ENCODE measurements around the gene MYH7.

The MYH7 gene

DNA sequence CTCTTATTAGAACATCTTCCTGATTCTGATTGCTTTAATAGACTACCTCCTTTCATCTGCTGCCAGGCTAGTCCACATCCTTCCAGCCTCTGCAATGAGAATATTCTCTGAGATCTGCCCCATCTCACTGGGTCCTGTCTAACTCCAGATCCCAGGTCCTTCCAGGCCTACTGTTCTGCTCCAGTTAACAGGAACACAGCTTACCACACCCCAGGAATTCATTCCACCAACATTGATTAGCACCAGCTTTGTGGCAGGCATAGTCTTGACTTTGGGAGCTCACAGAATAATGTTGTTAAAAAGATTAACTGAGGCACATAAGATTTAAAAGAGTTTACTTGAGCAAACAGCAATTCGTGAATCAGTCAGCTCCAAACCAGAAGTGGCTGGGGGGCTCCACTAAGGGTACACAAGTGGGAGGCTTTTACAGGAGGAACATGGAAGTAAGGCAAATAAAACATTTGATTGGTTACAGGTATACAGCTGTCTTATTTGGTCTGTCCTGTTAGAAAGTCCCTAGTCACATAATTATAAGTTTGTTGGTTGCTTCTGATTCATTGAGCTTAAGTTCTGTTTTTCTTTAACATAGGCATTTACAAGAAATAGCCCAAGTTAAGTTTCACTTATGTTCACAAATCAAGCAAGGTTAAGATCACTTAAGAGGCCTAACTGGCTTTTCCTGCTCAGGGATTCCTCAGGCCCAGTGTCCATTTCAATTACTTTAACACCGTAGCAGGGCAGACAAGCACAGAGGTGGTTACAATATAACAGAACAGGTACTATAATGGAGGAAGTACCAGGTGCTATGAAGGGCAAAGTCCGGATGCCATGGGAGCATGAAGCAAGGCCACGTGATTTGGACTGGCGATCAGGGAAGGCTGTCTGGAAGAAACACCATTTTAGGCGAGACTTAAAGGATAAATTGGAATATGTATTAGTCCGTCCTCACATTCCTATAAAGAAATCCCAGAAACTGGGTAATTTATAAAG lies 12.2 kb upstream of the MYH7 start:
- no peak for DNase-seq (ENCODE audit: low read depth, low spot score)

DNA sequence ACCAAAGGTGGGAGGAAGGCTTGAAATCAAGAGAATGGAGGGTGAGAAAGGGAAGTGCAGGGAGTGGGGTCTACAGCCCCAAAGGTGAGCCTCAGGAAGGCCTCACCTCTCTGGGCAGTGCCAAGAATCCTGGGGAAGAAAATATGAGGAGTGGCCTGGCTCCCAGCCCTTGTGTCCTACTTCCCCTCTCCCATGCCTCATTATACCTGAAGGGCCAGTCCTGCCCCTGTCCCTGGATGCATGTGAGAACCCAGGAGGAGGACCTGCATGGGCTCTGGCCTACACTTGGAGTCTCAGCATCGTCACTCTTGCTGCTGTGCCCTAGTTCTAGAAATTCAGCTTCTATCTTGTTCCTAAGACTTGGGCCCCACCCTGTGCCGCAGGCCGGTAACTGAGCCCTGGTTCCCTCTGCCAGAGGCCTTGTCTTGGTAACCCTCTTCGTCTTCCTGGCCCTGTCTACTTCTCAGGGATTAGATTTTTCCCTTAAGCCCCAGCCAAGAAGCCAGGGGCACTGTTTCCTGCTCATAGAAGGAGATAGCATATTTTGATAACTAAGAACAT lies 10.9 kb upstream of the MYH7 start:
- no peak for DNase-seq (ENCODE audit: low read depth, low spot score)

DNA sequence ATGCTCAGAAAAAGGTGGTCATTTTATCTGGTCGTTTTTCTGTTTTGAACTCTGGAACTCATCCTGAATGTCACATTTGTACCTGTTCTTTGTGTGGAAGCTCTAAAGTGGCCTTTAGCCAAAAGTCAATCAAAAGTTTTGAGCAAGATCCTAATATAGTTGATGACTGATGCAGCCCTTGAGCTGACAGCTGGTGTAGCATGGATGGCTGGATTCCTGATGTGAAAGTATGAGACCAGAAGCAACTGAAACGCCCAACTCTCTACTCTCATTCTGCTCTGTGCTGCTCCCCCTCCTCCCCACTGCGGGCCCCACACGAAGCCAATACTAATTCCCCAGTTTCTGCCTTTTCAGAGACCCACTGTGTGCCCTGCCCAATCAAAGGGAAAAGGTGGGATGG lies 10.3 kb upstream of the MYH7 start:
- DNase-seq (ENCODE audit: low read depth, low spot score), result no peak

DNA sequence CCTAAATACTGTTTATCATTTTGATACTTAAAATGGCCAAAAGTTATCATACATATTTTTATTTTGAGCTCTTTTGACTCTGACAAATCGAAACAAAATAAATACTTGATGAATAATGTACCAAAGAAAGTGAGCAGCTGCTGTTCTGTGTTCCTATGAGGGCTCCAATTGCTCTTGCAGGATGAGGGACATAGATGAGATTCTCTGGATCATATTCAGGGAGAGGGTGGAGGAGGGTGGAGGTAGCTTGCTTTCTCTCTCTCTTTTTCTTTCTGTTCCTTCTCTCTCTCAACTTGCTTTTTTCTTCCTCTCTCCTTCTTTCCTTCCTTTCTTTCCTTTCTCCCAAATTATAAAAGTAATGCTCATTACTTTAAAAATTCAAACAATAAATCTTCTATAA lies 8.9 kb upstream of the MYH7 start:
- no peak for DNase-seq (ENCODE audit: low read depth, low spot score)

DNA sequence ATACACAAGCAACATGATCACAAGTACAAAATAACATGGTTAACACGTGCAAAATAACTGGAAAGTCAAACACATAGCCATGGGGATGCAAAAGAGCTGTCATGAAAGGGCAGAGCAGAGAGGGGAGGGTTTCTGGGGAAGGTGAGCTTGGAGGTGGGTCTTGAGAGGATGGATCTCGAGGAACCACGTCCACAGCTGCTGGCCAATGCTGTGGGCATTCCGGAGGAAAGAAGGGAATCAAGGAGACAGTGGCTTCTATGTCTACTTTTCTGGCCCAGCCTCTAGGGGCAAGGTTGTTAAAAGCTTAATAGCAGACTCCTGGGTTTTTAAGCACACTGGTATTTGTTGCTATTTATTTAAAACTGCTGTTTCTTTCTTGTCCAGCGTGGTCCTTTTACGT lies 8.4 kb upstream of the MYH7 start:
- DNase-seq (ENCODE audit: low read depth, low spot score), result no peak

DNA sequence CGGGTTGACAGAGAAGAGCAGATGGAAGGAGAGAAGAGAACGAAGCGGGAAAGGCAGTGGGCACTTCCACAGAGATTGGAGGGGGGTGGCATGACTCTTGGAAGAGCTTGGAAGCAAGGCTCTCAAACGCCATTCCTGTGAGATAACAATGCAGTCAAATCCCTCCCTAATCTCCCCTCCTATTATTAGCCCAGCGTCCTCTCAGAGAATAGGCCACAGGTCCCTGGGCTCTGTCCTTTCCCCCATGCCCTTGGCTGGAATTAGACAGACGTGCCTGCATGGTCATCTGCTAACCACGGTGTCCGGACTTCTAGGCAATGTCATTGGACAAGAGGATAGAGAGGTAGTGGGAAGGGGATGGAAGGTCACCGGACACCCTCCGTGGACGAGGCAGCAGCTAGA lies 8.0 kb upstream of the MYH7 start:
- no peak for DNase-seq (ENCODE audit: low read depth, low spot score)

DNA sequence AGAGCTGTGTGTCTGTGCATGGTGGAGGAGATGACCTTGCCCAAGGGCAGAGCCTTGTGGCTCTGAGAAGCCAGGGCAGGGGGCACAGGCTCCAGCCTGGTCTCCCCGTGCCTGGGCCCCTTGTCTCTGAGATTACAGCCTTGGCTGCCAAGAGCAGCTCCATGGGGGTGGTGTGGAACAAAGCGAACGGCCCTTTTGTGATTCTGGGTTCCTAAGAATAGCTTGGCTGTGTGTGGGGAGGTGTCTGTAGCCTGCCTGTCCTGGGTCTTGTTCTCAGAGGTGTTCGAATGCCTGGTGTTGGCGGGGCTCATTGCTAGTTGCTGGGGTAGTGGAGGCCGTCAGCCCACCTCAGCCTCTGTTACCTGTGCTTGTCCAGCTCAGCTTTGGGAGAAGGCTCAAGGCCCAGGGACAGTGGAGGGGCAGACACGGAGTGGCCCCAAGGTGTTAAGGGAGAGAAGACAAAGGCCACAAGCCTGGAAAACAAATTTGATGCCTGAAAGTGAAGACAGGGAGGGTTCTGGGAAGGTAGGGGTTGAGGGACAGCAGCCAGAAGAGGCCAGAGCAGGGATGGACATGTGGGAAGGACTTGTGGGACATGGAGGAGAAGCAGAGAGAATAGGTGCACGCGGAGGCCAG lies 7.4 kb upstream of the MYH7 start:
- no peak for DNase-seq (ENCODE audit: low read depth, low spot score)

DNA sequence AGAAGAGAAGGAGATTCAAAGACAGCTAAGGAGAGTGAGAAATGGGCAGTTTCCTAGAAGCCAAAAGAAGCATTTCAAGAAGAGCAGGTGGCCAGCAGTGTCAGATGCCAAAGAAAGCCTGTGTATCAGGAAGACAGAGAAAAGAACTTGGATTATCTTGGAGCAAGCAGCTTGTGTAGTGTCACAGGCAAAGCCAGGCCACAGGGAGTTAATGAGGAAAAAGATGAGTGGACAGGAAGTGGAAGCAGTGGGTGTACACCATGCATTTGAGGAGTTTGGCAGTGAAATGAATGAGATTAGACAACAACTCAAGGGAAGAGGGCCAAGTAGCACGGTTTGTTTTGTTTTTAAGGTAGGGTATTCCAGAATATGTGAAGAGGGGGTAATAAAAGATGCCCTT lies 5.6 kb upstream of the MYH7 start:
- no peak for DNase-seq (ENCODE audit: low read depth, low spot score)

DNA sequence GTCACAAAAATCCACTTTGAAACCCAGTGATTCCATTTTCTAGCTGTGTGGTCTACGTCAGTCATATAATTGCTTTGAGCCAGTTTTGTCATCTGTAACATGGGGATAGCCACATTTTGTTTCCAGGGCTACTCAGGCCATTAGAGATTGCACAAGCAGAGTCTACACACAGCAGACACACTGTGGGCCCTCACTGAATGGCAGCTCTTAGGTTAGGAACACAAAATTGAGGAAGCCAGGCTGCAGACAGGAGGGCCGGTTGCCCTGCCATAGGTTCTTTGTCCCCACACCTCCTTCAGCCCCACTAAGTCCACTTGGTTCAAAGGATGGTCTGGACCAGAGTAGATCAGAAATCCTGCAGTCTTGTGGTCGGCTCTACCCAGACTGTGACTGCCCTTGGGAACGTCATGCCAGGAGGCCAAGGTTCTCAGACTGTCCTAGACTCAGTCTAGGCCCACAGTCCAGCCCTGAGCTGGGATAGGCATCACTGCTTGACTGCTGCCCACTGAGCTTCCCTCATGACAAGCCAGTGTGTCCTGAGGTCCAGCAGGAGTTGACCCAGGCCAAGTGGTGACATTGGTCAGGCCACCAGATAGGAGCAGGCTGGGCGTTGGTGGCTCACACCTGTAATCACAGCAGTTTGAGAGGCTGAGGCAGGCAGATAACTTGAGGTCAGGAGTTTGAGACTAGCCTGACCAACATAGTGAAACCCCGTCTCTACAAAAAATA lies 3.8 kb upstream of the MYH7 start:
- DNase-seq (ENCODE audit: low read depth, low spot score), result no peak

DNA sequence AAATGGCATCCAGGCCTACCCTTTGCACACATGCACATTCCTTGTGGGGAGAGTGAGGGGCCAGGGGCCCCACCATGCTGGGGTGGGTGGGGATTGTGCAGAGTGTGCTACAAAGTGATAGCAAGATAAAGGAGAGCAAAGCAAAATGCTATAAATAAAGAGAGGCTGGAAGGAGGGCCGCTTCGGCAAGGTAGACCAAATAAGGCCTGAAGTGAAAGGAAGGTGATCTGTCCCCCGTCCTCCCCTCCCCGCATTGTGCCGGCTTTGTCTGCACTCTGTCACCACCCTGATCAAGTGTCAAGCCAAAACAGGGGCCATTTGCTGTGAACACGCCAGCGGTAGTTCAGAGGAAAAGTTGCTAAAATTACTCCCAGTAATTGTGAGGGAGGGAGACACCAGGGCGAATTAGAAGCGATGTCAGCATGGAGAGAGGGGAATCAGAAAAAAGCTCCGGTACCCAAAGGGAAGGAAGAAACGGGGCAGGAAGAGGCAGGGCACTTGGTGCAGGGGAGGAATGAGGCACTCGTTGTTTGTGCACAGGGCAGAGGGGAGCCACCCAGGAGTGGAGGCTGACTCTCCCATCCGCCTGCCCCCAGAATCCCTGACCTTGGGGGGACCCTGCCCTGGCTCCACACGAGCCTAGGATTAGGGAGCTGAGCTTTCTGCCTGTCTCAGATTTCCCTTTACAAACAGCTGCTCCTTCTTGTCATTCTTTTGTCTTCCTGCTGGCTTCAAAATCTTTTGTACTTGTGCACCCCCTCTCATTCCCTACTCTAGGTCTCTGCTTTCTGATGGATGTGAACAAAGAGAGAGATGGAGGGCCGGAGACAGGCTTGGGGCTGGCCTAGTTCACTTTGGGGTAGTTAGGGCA lies 2.9 kb upstream of the MYH7 start:
- no peak for DNase-seq (ENCODE audit: low read depth, low spot score)

DNA sequence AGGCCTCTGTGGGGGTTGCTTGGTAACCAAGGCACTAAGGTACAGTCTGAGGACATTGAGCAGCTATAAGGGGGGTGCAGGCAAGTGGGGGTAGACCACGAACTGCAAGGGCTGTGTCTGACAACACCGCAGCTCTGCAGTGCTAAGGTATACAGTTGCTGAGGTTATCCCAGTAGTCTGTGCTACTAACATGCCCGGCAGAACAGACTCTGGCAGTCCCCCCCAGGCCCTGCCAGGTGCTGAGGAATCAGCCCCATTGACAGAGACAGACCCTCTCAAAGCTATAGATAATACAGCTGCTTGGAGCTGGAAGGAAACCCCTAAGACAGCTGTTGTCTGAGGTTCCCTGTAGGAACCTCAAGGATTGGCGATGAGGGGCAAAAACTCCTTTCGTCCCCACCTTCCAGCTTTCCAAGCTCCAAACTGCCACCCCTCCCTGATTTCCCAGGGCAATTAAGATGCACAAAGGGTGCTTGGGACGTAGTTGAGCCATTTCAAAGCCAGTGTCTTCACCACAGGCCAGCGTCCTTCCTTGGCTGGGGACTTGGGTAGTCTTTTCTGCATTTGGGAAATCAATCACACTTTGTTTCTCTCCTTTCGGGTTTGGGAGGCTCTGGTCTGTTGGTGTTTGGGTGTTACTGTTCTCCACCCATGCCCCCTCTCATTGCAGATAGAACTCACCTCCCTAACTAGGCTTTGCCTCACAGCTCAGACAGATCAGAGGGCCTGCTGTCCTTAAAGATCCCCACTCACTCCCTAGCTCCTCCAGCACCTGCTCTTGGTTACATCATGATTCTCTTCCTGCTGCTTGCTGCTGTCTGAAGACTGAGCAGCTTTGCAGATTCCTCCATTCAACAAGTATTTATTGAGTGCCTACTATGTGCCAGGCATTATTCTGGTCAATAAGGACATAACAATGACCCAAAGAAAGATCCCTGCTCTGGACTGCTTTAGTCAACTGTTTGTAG lies 2.0 kb upstream of the MYH7 start:
- no peak for DNase-seq (ENCODE audit: low read depth, low spot score)

DNA sequence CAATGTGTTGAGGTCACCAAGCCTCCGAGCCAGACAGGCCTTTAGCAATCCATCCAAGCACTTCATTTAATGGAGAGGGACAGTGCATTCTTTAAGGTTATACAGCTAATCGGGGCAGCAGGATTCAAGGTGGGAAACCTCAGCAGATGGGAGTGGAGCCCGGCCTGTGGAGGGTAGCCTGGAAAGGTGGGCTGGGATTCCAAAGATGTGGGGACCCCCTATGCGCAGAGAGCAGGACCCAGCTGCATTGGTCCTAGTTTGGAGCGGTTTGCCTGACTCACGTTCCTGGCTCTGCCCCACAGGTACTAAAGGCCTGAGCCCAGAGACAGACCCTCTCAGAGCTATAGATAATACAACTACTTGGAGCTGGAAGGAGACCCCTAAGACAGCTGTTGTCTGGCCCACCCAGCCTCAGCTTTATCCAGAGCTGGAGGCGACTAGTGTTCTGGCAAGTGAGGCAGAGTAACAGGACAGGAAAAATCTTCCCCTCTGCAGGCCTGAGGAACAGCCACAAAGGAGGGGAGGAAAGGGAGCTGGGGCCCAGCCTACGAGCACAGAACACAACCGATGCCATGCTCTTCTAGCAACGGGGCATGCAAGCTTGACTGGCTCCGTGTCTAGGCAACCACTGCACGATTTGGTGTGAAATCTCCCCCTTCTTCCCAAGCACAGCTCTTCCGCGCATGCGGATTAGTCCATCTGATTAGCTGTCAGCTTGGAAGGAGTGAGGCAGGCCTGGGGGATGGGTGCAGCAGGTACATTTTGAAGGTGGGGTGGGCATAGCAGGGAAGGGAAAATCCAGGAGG lies 1.1 kb upstream of the MYH7 start:
- DNase-seq (ENCODE audit: low read depth, low spot score), result no peak

DNA sequence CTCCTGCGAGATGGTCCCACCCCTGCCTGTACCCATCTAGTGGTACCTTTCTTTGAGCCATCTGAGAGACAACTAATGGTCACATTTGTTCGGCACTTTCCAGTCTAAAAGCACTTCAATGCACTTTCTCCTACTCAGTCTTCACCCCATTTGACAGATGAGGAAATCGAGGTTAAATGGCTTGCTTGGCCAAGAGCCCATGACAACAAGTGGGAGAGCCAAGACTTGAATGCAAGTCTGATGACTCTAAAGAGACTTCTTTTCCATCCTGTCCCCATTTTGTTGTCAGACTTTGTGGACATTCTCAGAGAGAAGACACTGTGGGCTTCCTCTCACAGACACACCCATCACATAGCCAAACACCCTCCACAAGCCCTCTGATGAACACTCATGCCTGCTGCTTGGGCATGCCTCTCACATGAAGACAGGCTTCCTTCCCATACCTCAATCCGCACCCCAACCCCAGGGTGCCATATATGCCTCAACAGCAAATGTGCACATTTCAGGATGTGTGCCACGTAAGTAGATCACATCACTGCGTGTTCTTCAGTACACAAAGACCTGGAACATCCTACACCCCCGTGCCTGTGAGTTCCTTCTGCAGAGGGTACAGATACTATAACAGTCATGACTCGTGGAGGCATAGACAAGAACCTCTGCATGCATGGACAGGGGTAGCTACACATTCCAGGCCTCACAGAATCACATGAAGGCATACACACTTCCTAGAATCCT lies 805 bp downstream of the MYH7 start:
- DNase-seq (ENCODE audit: low read depth, low spot score), result no peak

DNA sequence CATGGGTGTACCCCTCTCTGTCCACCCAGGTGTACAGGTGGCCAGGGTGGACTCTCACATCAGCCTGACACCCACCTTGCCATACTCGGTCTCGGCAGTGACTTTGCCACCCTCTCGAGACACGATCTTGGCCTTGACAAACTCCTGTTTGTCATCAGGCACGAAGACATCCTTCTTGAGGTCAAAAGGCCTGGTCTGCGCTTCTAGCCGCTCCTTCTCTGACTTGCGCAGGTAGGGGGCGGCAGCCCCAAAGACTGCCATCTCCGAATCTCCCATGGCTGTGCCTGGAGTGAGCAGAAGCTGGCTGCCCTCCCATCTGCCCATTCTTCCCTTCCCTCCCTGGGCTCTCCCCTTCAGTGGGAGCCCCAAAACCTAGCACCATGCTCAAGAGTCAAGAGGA lies 2.0 kb downstream of the MYH7 start:
- no peak for DNase-seq (ENCODE audit: low read depth, low spot score)

DNA sequence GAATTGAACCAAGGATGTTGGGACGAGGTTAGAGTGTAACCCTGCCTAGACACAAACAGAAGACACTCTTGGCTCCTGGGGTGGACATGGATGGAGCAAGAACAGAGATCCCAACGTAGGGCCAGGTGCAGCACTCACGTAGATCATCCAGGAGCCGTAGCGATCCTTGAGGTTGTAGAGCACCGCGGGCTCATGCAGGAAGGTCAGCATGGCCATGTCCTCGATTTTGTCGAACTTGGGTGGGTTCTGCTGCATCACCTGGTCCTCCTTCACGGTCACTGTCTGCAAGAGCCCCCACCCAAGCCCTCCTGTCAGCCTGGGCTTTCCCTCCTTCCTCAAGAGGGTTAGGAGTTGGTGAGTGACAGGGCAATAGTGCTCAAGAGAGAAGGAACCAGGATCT lies 2.5 kb downstream of the MYH7 start:
- no peak for DNase-seq (ENCODE audit: low read depth, low spot score)

DNA sequence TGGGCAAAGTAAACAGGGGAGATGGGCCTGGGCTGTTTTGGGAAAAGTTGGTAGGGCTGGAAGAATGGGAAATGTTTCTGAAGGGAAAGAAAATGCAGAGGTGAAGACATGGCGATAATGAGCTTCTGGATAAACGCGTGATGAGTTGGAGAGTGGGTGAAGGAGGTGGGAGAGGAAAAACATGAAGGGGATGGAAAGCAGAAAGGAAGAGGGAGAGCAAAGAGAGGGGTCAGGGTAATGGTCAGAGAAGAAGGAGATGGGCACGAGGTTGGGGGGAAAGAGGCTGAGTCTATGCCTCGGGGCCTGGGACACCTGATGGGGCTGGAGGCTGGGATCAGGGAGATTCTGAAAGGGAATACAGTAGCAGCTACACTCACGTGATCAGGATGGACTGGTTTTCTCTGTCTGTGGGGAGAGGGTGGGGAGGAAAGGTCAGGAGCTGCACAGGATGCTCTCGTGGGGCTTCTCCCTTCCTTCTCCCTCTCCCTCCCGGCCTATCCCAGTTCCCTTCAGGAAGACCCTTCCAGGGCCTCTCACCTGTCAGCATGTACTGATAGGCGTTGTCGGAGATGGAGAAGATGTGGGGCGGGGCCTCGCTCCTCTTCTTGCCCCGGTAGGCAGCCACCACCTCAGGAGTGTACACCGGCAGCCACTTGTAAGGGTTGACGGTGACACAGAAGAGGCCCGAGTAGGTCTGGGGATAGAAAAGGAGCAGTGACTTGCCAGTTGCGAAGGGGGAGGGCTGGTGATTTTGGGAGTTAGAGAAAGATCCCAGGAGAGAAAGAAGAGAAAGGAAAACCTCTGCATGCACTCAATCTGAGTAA lies 3.1 kb downstream of the MYH7 start:
- no peak for DNase-seq (ENCODE audit: low read depth, low spot score)

DNA sequence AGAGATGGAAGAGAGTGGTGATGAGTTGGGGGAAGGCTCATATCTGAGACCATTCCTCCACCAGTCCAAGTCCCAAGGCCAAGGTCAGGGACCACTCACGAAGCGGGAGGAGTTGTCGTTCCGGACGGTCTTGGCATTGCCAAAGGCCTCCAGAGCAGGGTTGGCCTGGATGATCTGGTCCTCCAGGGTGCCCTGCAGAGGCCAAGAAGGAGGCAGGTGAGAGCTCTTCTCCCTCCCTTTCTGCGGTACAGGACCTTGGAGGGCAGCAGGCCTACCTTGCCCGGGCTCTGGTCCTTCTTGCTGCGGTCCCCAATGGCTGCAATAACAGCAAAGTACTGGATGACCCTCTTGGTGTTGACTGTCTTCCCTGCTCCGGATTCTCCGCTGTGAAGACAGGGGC lies 4.0 kb downstream of the MYH7 start:
- DNase-seq (ENCODE audit: low read depth, low spot score), result no peak

DNA sequence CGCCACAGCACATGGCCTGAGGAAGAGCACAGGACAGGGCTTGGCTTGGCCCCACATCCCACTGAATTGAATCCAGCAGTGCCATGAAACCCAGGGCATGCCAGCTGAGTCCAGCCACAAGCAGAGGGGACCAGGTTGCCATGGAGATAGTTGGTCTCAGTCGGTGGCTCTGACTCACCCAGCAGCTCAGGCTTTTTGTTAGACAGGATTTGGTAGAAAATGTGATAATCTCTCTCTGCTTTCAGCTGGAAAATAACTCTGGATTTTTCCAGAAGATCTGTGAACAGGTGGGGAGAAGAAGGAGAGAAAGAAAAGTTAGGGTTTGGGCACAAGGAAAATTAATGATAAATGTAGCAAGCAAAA lies 4.8 kb downstream of the MYH7 start:
- DNase-seq (ENCODE audit: low read depth, low spot score), result no peak

Measured in smooth muscle cell of the brain vasculature (primary cell).